GM12878 (cell line): ENCODE data around the gene PGAP3. TPM values are rescaled to one million over a fixed set of nuclear protein-coding genes. Genes with fewer than 3 reads are reported as not detected.

Experiments
- ATAC-seq: fragments of 200-7000 bp; cut with Tn5 transposase; 3 replicates; pipeline ENCODE4 v1.9.1; 2020; ENCODE audit warnings: mild to moderate bottlenecking, moderate library complexity
- BruUV-seq: library from RNA; stranded (reverse); fragments of 400-500 nt; replicated peaks from 2 replicates; lab custom pipeline; 2021; lab: Mats Ljungman, UMichigan
- CTCF ChIA-PET: fragments of 300-600 bp; sonication (Branson Sonifier 250); formaldehyde crosslinking; extraction: SDS; loops from one replicate; lab custom pipeline; 2021; ENCODE audit warnings: inconsistent platforms; lab: Yijun Ruan, JAX
- POLR2A ChIA-PET: fragments of 350-600 bp; formaldehyde crosslinking; extraction: SDS; loops from one replicate; lab custom pipeline; 2021; ENCODE audit warnings: inconsistent platforms; lab: Charles Lee
- RAD21 ChIA-PET: fragments of 300-600 bp; sonication (Branson Sonifier 250); formaldehyde crosslinking; loops from one replicate; lab custom pipeline; 2023; ENCODE audit warnings: antibody characterized with exemption; ENCODE audit not compliant: unreplicated experiment; lab: Charles Lee
- SMC1A ChIA-PET: fragments of 300-600 bp; sonication (Branson Sonifier 250); formaldehyde crosslinking; loops from one replicate; lab custom pipeline; 2023; ENCODE audit not compliant: unreplicated experiment, uncharacterized antibody; lab: Charles Lee
- DNase-seq: peaks from one replicate; pipeline ENCODE4 v3.0.0-alpha.2; 2011; ENCODE audit warnings: low read depth, low spot score
- FAIRE-seq: peaks from 3 replicates; lab custom pipeline; 2011; peaks lifted over from hg19 to GRCh38; lab: Jason Lieb, UNC
- H2AFZ ChIP-seq: 2 replicates; pipeline ENCODE4 v1.6.0; 2011; ENCODE audit warnings: low read depth, low read length, control low read depth; ENCODE audit not compliant: control insufficient read depth
- H3K27ac ChIP-seq: 2 replicates; pipeline ENCODE4 v1.5.1; 2011; ENCODE audit warnings: control low read depth; ENCODE audit not compliant: control insufficient read depth, insufficient read depth
- H3K27me3 ChIP-seq, 2 experiments: replicated peaks in 1 of 2; 2 replicates each; pipeline versions ENCODE4 v1.6.0 to v1.6.1; 2011; ENCODE audit warnings: low read length in 1 of 2; ENCODE audit not compliant: control insufficient read depth in 2 of 2, insufficient read depth in 2 of 2
- H3K36me3 ChIP-seq, 2 experiments: 2 replicates each; pipeline ENCODE4 v1.5.1; 2011; ENCODE audit warnings: low read length in 1 of 2; ENCODE audit not compliant: control insufficient read depth in 2 of 2, insufficient read depth in 2 of 2
- H3K4me1 ChIP-seq: 2 replicates; pipeline ENCODE4 v1.6.1; 2011; ENCODE audit warnings: mild to moderate bottlenecking, low read length, moderate library complexity, mixed read lengths; ENCODE audit not compliant: control insufficient read depth, insufficient read depth
- H3K4me2 ChIP-seq: 2 replicates; pipeline ENCODE4 v1.6.0; 2011; ENCODE audit warnings: control low read depth; ENCODE audit not compliant: control insufficient read depth, insufficient read depth
- H3K4me3 ChIP-seq: fragments of 200-600 bp; sonication (generic); 2 replicates; pipeline ENCODE4 v1.5.1; 2016
- H3K79me2 ChIP-seq: 2 replicates; pipeline ENCODE4 v1.6.0; 2011; ENCODE audit warnings: low read length; ENCODE audit not compliant: control insufficient read depth, insufficient read depth
- H3K9ac ChIP-seq: 2 replicates; pipeline ENCODE4 v1.8.0; 2011; ENCODE audit warnings: low read length, control low read depth, mixed read lengths; ENCODE audit not compliant: control insufficient read depth, insufficient read depth
- H3K9me3 ChIP-seq: replicated peaks from 3 replicates; pipeline ENCODE4 v1.5.1; 2011; ENCODE audit warnings: mild to moderate bottlenecking, low read length; ENCODE audit not compliant: control insufficient read depth, insufficient read depth
- H4K20me1 ChIP-seq: 2 replicates; pipeline ENCODE4 v1.6.0; 2011; ENCODE audit not compliant: control insufficient read depth, insufficient read depth
- BCL3 ChIP-seq: IDR thresholded peaks from 2 replicates; pipeline ENCODE4 v1.6.1; 2011; ENCODE audit warnings: borderline replicate concordance, low read depth, mild to moderate bottlenecking, moderate library complexity, low read length; ENCODE audit not compliant: insufficient read depth, poor library complexity, severe bottlenecking
- E4F1 ChIP-seq: fragments of 450-650 bp; IDR thresholded peaks from 2 replicates; pipeline ENCODE4 v1.6.1; 2018; ENCODE audit warnings: borderline replicate concordance, mild to moderate bottlenecking; ENCODE audit not compliant: partially characterized antibody
- EED ChIP-seq: sonication (generic); IDR thresholded peaks from 2 replicates; pipeline ENCODE4 v1.6.1; 2016; ENCODE audit warnings: antibody characterized with exemption, low read depth
- NBN ChIP-seq: fragments of 450-650 bp; IDR thresholded peaks from 2 replicates; pipeline ENCODE4 v1.6.1; 2016
- NR2C1 ChIP-seq: fragments of 450-650 bp; IDR thresholded peaks from 2 replicates; pipeline ENCODE4 v1.6.1; 2017; ENCODE audit warnings: antibody characterized with exemption, mild to moderate bottlenecking, moderate library complexity
- POLR2A ChIP-seq: IDR thresholded peaks from 2 replicates; pipeline ENCODE4 v1.6.1; 2011; ENCODE audit warnings: low read depth, mild to moderate bottlenecking, low read length
- RFX5 ChIP-seq: IDR thresholded peaks from 2 replicates; pipeline ENCODE4 v1.6.1; 2011; ENCODE audit warnings: low read depth, low read length, improper control_type of control experiment
- SP1 ChIP-seq: IDR thresholded peaks from one replicate; pipeline ENCODE4 v1.6.1; 2011; ENCODE audit warnings: low read depth, low read length
- TAF1 ChIP-seq: IDR thresholded peaks from 2 replicates; pipeline ENCODE4 v1.6.1; 2011; ENCODE audit warnings: mild to moderate bottlenecking, low read depth, low read length, borderline replicate concordance
- ZBTB11 ChIP-seq: fragments of 450-650 bp; formaldehyde crosslinking; IDR thresholded peaks from 2 replicates; pipeline ENCODE4 v1.5.0; 2022; ENCODE audit warnings: mild to moderate bottlenecking, missing genetic modification characterization
- ZBTB4 ChIP-seq: fragments of 450-650 bp; formaldehyde crosslinking; IDR thresholded peaks from 2 replicates; pipeline ENCODE4 v1.4.0; 2022; ENCODE audit warnings: mild to moderate bottlenecking, moderate library complexity
- ZZZ3 ChIP-seq: IDR thresholded peaks from 2 replicates; pipeline ENCODE4 v1.6.1; 2011; ENCODE audit warnings: low read depth; ENCODE audit not compliant: control insufficient read depth, insufficient read length
- WGBS: methylation state at CpG from one replicate; pipeline ENCODE4 v1.1.6; 2016; ENCODE audit warnings: low lambda C conversion rate; ENCODE audit not compliant: insufficient replicate concordance, insufficient coverage; ENCODE audit errors: missing lambda C conversion rate; 5-methylcytosine and 5-hydroxymethylcytosine counted together
- in situ Hi-C: fragments of 300-500 bp; cut with MboI; formaldehyde crosslinking; loops from 9 replicates; pipeline ENCODE4 v1.14.3; 2018; ENCODE audit warnings: mixed read lengths
- intact Hi-C: fragments of 100-400 bp; cut with micrococcal nuclease; formaldehyde crosslinking; loops from one replicate; pipeline ENCODE4 v1.14.2; 2022; ENCODE audit not compliant: unreplicated experiment
- polyA plus RNA-seq, 11 experiments: library from polyadenylated mRNA; depleted of rRNA in 4 of 11; unstranded in 6 of 11; stranded (reverse) in 5 of 11; fragments of >200 nt; fragmentation: Nextera tagmentation in 4 of 11; fragmentation: Illumina TruSeq in 1 of 11; extraction: Ambion mirVana in 4 of 11; extraction: Trizol in 1 of 11; gene quantifications; 1 replicate in 1 of 11; 2 replicates in 10 of 11; pipeline versions ENCODE4 v1.2.1 to v1.2.3, GENCODE V29; 2011 to 2016; ENCODE audit warnings: inconsistent platforms in 2 of 11, missing spikeins in 2 of 11, low read depth in 1 of 11
- total RNA-seq, 4 experiments: library from RNA; depleted of rRNA in 3 of 4; stranded (reverse); fragments of >200 nt in 3 of 4; fragmentation: Illumina TruSeq in 1 of 4; extraction: Trizol in 1 of 4; gene quantifications; 2 replicates each; pipeline versions ENCODE4 v1.2.1 to v1.2.3, GENCODE V29; 2013 to 2021

Gene PGAP3
- total and polyA plus RNA-seq, 10 of the 15 experiments (the other 5 are each of a cell fraction or from before 2014, with no cell fraction given): 0.21 to 10.0 (median 5.3) TPM

GRCh38 chr17:39683295-39683939, 4.4 kb downstream of the PGAP3 start:
- ChIA-PET CTCF (interaction anchor here (0.9 to 1.7 kb wide), 3 partner anchors 29 to 60 kb away, joined by 4 to 9 read pairs (median 6); no protein-coding TSS in a partner anchor), POLR2A (interaction anchor here (0.7 kb wide), 1 partner anchor 842 kb away, joined by 5 read pairs; a partner anchor contains a TSS), RAD21 (no interaction called here), SMC1A (interaction anchor here (0.9 to 1.2 kb wide), 2 partner anchors 11 to 54 kb away, joined by 3 read pairs; partner anchors contain the start of gene GRB7)
- no peaks in the 10 kb centered on the region for H3K36me3 ChIP-seq
- ATAC-seq (no peak), FAIRE-seq (no peak), DNase-seq (no peak)
- no peaks in the 10 kb centered on the region; the same call in 1 of the 2 replicates for H3K79me2 ChIP-seq
- no peak overlapping the region for H2AFZ ChIP-seq
- intact Hi-C loops: no loop called here
- H4K20me1 ChIP-seq: no peaks in the 10 kb centered on the region
- H3K4me1 ChIP-seq: peaks cover 20% of the 10 kb centered on the region
- no peak overlapping the region for H3K9ac ChIP-seq
- 76% methylated on average over 9 of the region's 9 CpGs for WGBS
- in situ Hi-C loops: no loop called here
- no peak overlapping the region for H3K4me2 ChIP-seq
- H3K27ac ChIP-seq: no peak overlapping the region
- no peak overlapping the region for H3K4me3 ChIP-seq
- BruUV-seq: no TSS peak
- H3K9me3 ChIP-seq: no peaks in the 10 kb centered on the region
- H3K27me3 ChIP-seq: no peaks in the 10 kb centered on the region
- TF ChIP-seq NR2C1 (no peak), POLR2A (no peak), TAF1 (no peak), NBN (no peak), ZZZ3 (no peak), SP1 (no peak), BCL3 (no peak), E4F1 (no peak), EED (no peak), ZBTB11 (CRISPR knock-in tag) (no peak), RFX5 (no peak), ZBTB4 (no peak)
